GM23248 (cell line): ENCODE results near the gene RNF121. TPM values are rescaled to one million over a fixed set of nuclear protein-coding genes. Genes with fewer than 3 reads are reported as not detected.

Experiments
- DNase-seq: peaks from one replicate; pipeline ENCODE4 v3.0.0-alpha.2; 2015
- H2AFZ ChIP-seq: fragments of 200-600 bp; sonication (generic); 2 replicates; pipeline ENCODE4 v1.6.1; 2016; ENCODE audit warnings: antibody characterized with exemption
- H3F3A ChIP-seq: fragments of 200-600 bp; sonication (generic); 2 replicates; pipeline ENCODE4 v1.6.1; 2016; ENCODE audit warnings: mild to moderate bottlenecking, antibody characterized with exemption, mixed run types; ENCODE audit not compliant: insufficient read depth
- H3K27ac ChIP-seq: fragments of 200-600 bp; sonication (generic); 2 replicates; pipeline ENCODE4 v1.5.1; 2016; ENCODE audit warnings: mild to moderate bottlenecking
- H3K27me3 ChIP-seq: fragments of 200-600 bp; sonication (generic); replicated peaks from 2 replicates; pipeline ENCODE4 v1.6.1; 2016; ENCODE audit warnings: mild to moderate bottlenecking; ENCODE audit not compliant: insufficient read depth
- H3K36me3 ChIP-seq: fragments of 200-600 bp; sonication (generic); 2 replicates; pipeline ENCODE4 v1.6.1; 2016; ENCODE audit warnings: low read depth, mild to moderate bottlenecking
- H3K4me1 ChIP-seq: fragments of 200-600 bp; sonication (generic); 2 replicates; pipeline ENCODE4 v1.6.1; 2016; ENCODE audit warnings: mild to moderate bottlenecking; ENCODE audit not compliant: insufficient read depth
- H3K4me2 ChIP-seq: fragments of 200-600 bp; sonication (generic); one replicate; pipeline ENCODE4 v1.6.1; 2016; ENCODE audit warnings: mild to moderate bottlenecking; ENCODE audit not compliant: unreplicated experiment
- H3K4me3 ChIP-seq: fragments of 200-600 bp; sonication (generic); 2 replicates; pipeline ENCODE4 v1.5.1; 2016; ENCODE audit warnings: mild to moderate bottlenecking
- H3K79me2 ChIP-seq: fragments of 200-600 bp; sonication (generic); 2 replicates; pipeline ENCODE4 v1.6.1; 2016; ENCODE audit warnings: mild to moderate bottlenecking; ENCODE audit not compliant: insufficient read depth
- H3K9ac ChIP-seq: fragments of 200-600 bp; sonication (generic); 2 replicates; pipeline ENCODE4 v1.6.1; 2016; ENCODE audit warnings: mild to moderate bottlenecking
- H3K9me2 ChIP-seq: fragments of 200-600 bp; sonication (generic); 2 replicates; pipeline ENCODE4 v1.6.1; 2016; ENCODE audit warnings: mixed run types, mild to moderate bottlenecking, moderate library complexity; ENCODE audit not compliant: insufficient read depth
- H3K9me3 ChIP-seq: fragments of 200-600 bp; sonication (generic); one replicate; pipeline ENCODE4 v1.6.1; 2017; ENCODE audit warnings: low read depth
- H4K20me1 ChIP-seq: fragments of 200-600 bp; sonication (generic); 2 replicates; pipeline ENCODE4 v1.6.0; 2016; ENCODE audit not compliant: insufficient read depth
- EZH2 ChIP-seq: fragments of 200-600 bp; sonication (generic); IDR thresholded peaks from 2 replicates; pipeline ENCODE4 v1.6.1; 2018; ENCODE audit warnings: antibody characterized with exemption, mild to moderate bottlenecking; ENCODE audit not compliant: insufficient read depth, poor library complexity, severe bottlenecking
- EZH2phosphoT487 ChIP-seq: fragments of 200-600 bp; sonication (generic); IDR thresholded peaks from 2 replicates; pipeline ENCODE4 v1.6.1; 2018; ENCODE audit warnings: antibody characterized with exemption, moderate library complexity, mild to moderate bottlenecking, low read depth; ENCODE audit not compliant: insufficient read depth
- WGBS, 2 experiments: methylation state at CpG; one replicate each; pipeline ENCODE4 v1.1.6; 2015 to 2017; ENCODE audit warnings: low lambda C conversion rate in 2 of 2, low coverage in 1 of 2; ENCODE audit errors: missing lambda C conversion rate in 2 of 2; 5-methylcytosine and 5-hydroxymethylcytosine counted together
- in situ Hi-C: fragments of 300-500 bp; cut with MboI; formaldehyde crosslinking; loops from 2 replicates; pipeline ENCODE4 v1.15.0; 2020
- polyA plus RNA-seq: library from polyadenylated mRNA; unstranded; fragments of >200 nt; fragmentation: Nextera tagmentation; extraction: Ambion mirVana; gene quantifications from 2 replicates; pipeline ENCODE4 v1.2.1, GENCODE V29; 2016
- total RNA-seq: library from RNA; depleted of rRNA; stranded (reverse); fragments of >200 nt; shearing (Covaris generic); gene quantifications from 2 replicates; pipeline ENCODE4 v1.2.3, GENCODE V29; 2014

RNF121 gene
- total and polyA plus RNA-seq, 2 experiments from 2014 or later, result 19.9 to 20.3 TPM

DNA sequence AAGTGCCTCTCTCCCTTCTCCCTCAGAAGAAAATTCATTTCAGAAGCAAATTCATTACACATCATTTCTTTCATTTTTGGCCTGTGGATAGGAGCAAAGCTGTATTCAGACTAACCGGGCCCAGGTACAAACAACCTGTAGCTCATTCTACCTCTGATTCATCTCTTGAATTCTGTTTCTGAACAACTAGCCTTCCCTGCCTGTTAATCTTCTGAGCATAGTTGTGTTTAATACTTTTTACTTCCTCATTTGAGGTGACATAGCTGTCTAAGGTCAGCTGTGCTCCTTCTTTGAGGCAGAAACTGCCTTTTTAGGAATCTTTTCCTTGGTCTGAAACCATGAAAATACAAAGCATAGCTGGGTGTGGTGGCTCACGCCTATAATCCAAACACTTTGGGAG is 57.3 kb downstream of the RNF121 start:
- Histone ChIP-seq H3K36me3 (peaks cover 6% of the 10 kb centered on the region; the same call in 1 of the 2 replicates), H3K4me2 (no peak overlapping the region), H3K4me1 (peaks cover 15% of the 10 kb centered on the region), H4K20me1 (no peaks in the 10 kb centered on the region), H2AFZ (no peak overlapping the region), H3F3A (peaks cover 13% of the 10 kb centered on the region), H3K27ac (no peak overlapping the region), H3K4me3 (no peak overlapping the region), H3K9ac (no peak overlapping the region), H3K27me3 (no peaks in the 10 kb centered on the region), H3K79me2 (peaks cover 18% of the 10 kb centered on the region; the same call in 1 of the 2 replicates), H3K9me3 (no peaks in the 10 kb centered on the region), H3K9me2 (no peaks in the 10 kb centered on the region)
- 95 to 99% methylated on average over 2 of the region's 2 CpGs for WGBS, 2 experiments
- TF ChIP-seq EZH2 (no peak), EZH2phosphoT487 (no peak)
- DNase-seq, result no peak
- in situ Hi-C loops, result no loop called here

DNA sequence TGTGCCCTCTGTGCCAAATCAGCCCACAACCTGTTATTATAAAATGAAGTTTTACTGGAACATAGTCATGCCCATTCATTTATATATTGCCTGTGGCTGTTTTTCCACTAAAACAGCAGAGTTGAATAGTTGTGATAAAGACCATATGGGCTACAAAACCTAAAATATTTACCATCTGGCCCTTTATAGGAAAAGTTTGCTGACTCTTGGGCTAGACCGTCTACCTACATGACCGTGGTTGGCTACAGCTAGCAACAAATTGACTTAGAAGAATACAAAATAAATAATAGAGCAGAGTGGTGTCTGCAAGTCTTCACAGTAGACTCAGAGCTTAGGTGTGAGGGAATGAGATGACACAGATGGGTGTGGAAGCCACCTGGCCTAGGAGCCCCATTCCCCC is 58.7 kb downstream of the RNF121 start:
- Histone ChIP-seq H3K4me2 (peak overlapping the region; percentile 19), H3K27ac (peak overlapping the region; percentile 10; the same call in 1 of the 2 replicates)
- no peak for DNase-seq

GRCh38 chr11:71988050-71988449 is 59.2 kb downstream of the RNF121 start:
- H3K36me3 ChIP-seq, result peaks cover 10% of the 10 kb centered on the region; the same call in 1 of the 2 replicates
- in situ Hi-C loops, result no loop called here
- 9 to 14% methylated on average over 3 of the region's 3 CpGs for WGBS, 2 experiments
- peak overlapping the region; percentile 39 for H3K27ac ChIP-seq
- no peaks in the 10 kb centered on the region for H4K20me1 ChIP-seq
- no peak overlapping the region for H2AFZ ChIP-seq
- no peak overlapping the region for H3K9ac ChIP-seq
- no peaks in the 10 kb centered on the region for H3K27me3 ChIP-seq
- H3K9me3 ChIP-seq, result no peaks in the 10 kb centered on the region
- peak overlapping the region; percentile 19 for H3K4me2 ChIP-seq
- no peak for TF ChIP-seq EZH2
- TF ChIP-seq EZH2phosphoT487, result no peak
- H3K4me3 ChIP-seq, result no peak overlapping the region
- peak; percentile 88 for DNase-seq
- H3K4me1 ChIP-seq, result peaks cover 15% of the 10 kb centered on the region
- no peaks in the 10 kb centered on the region for H3K9me2 ChIP-seq
- peaks cover 11% of the 10 kb centered on the region; the same call in 1 of the 2 replicates for H3K79me2 ChIP-seq
- H3F3A ChIP-seq, result peaks cover 13% of the 10 kb centered on the region

More for the DNA sequence above, 58.7 kb downstream of the RNF121 start:
- H3F3A ChIP-seq, result peaks cover 13% of the 10 kb centered on the region
- H3K9ac ChIP-seq, result no peak overlapping the region
- H2AFZ ChIP-seq, result no peak overlapping the region
- peaks cover 15% of the 10 kb centered on the region for H3K4me1 ChIP-seq
- H3K9me3 ChIP-seq, result no peaks in the 10 kb centered on the region
- TF ChIP-seq EZH2phosphoT487, result no peak
- no peak for TF ChIP-seq EZH2
- in situ Hi-C loops, result no loop called here
- H3K36me3 ChIP-seq, result peaks cover 10% of the 10 kb centered on the region; the same call in 1 of the 2 replicates
- WGBS, 2 experiments, result 46 to 49% methylated on average over 2 of the region's 2 CpGs
- peaks cover 11% of the 10 kb centered on the region; the same call in 1 of the 2 replicates for H3K79me2 ChIP-seq
- H3K27me3 ChIP-seq, result no peaks in the 10 kb centered on the region
- H3K4me3 ChIP-seq, result no peak overlapping the region
- no peaks in the 10 kb centered on the region for H3K9me2 ChIP-seq
- no peaks in the 10 kb centered on the region for H4K20me1 ChIP-seq

- Histone ChIP-seq H3K9ac (no peak overlapping the region), H3K27me3 (no peaks in the 10 kb centered on the region), H3K4me1 (peaks cover 15% of the 10 kb centered on the region), H3K4me2 (no peak overlapping the region), H2AFZ (no peak overlapping the region), H3K36me3 (peaks cover 10% of the 10 kb centered on the region; the same call in 1 of the 2 replicates), H3K79me2 (peaks cover 11% of the 10 kb centered on the region; the same call in 1 of the 2 replicates), H3K9me3 (no peaks in the 10 kb centered on the region), H3K9me2 (no peaks in the 10 kb centered on the region), H3F3A (peaks cover 13% of the 10 kb centered on the region), H4K20me1 (no peaks in the 10 kb centered on the region), H3K27ac (no peak overlapping the region), H3K4me3 (no peak overlapping the region)
- DNase-seq, result no peak
- TF ChIP-seq EZH2phosphoT487 (no peak), EZH2 (no peak)
- in situ Hi-C loops, result no loop called here
- WGBS, 2 experiments, result 53% methylated on average over 3 of the region's 3 CpGs
Measured at GRCh38 chr11:71990701-71991100, 61.9 kb downstream of the RNF121 start.

GRCh38 chr11:71991494-71991893 is 62.6 kb downstream of the RNF121 start:
- Histone ChIP-seq H3K4me1 (peaks cover 15% of the 10 kb centered on the region), H3K9me3 (no peaks in the 10 kb centered on the region), H2AFZ (no peak overlapping the region), H4K20me1 (no peaks in the 10 kb centered on the region), H3K79me2 (peaks cover 11% of the 10 kb centered on the region; the same call in 1 of the 2 replicates), H3K9me2 (no peaks in the 10 kb centered on the region), H3F3A (peaks cover 13% of the 10 kb centered on the region), H3K27me3 (no peaks in the 10 kb centered on the region), H3K9ac (no peak overlapping the region), H3K36me3 (peaks cover 10% of the 10 kb centered on the region; the same call in 1 of the 2 replicates), H3K4me3 (no peak overlapping the region), H3K4me2 (no peak overlapping the region), H3K27ac (no peak overlapping the region)
- in situ Hi-C loops, result no loop called here
- 97 to 100% methylated on average over 3 of the region's 3 CpGs for WGBS, 2 experiments
- TF ChIP-seq EZH2 (no peak), EZH2phosphoT487 (no peak)
- no peak for DNase-seq
